NCI-H446 (cell line): ENCODE measurements around the gene DMD.
"Not testable (repeated sequence)": the region's sequence is repeated elsewhere in the genome, so short reads cannot be mapped to it uniquely, and the experiment has no call there.

Experiments
- DNase-seq, 2 experiments: peaks; one replicate each; lab custom pipeline; 2025; lab: John Stamatoyannopoulos, UW

Gene DMD

GRCh38 chrX:32016195-32016594 lies 1195.2 kb downstream of the DMD start:
- DNase-seq = no peak

GRCh38 chrX:32010948-32011347 lies 1200.4 kb downstream of the DMD start:
- no peak for DNase-seq

- DNase-seq = no peak
Measured at GRCh38 chrX:32010212-32010611, 1201.1 kb downstream of the DMD start.

- DNase-seq = no peak
Measured at GRCh38 chrX:31993637-31994036, 1217.7 kb downstream of the DMD start.

- DNase-seq = no peak
Measured at GRCh38 chrX:31988975-31989374, 1222.4 kb downstream of the DMD start.

GRCh38 chrX:31981546-31982062 lies 1229.7 kb downstream of the DMD start:
- no peak for DNase-seq

GRCh38 chrX:31969714-31970113 lies 1241.6 kb downstream of the DMD start:
- no peak for DNase-seq

- no peak for DNase-seq
Measured at GRCh38 chrX:31962256-31962655, 1249.1 kb downstream of the DMD start.

GRCh38 chrX:31934842-31935370 lies 1276.4 kb downstream of the DMD start:
- no peak for DNase-seq

- no peak for DNase-seq
Measured at GRCh38 chrX:31934015-31934414, 1277.3 kb downstream of the DMD start.

GRCh38 chrX:31932769-31933168 lies 1278.6 kb downstream of the DMD start:
- no peak for DNase-seq

GRCh38 chrX:31932320-31932719 lies 1279.0 kb downstream of the DMD start:
- DNase-seq = not testable (repeated sequence)

GRCh38 chrX:31931225-31931624 lies 1280.1 kb downstream of the DMD start:
- no peak for DNase-seq

- no peak for DNase-seq
Measured at GRCh38 chrX:31929366-31929765, 1282.0 kb downstream of the DMD start.

GRCh38 chrX:31921236-31921635 lies 1290.1 kb downstream of the DMD start:
- no peak for DNase-seq

GRCh38 chrX:31909850-31910572 lies 1301.3 kb downstream of the DMD start:
- DNase-seq = no peak

GRCh38 chrX:31894152-31894551 lies 1317.2 kb downstream of the DMD start:
- no peak for DNase-seq

- no peak for DNase-seq
Measured at GRCh38 chrX:31893525-31893924, 1317.8 kb downstream of the DMD start.

GRCh38 chrX:31889088-31889487 lies 1322.3 kb downstream of the DMD start:
- DNase-seq = no peak

GRCh38 chrX:31884535-31884934 lies 1326.8 kb downstream of the DMD start:
- DNase-seq = no peak

- DNase-seq = no peak
Measured at GRCh38 chrX:31872007-31872406, 1339.3 kb downstream of the DMD start.

- DNase-seq = no peak
Measured at GRCh38 chrX:31870267-31870666, 1341.1 kb downstream of the DMD start.

- DNase-seq = no peak
Measured at GRCh38 chrX:31860686-31861085, 1350.7 kb downstream of the DMD start.

- DNase-seq = no peak
Measured at GRCh38 chrX:31858915-31859314, 1352.4 kb downstream of the DMD start.
